Pancreas (tissue), 10 donors: ENCODE results near the gene CD40. TPM values are rescaled to one million over a fixed set of nuclear protein-coding genes. Genes with fewer than 3 reads are reported as not detected.

Source experiments
- ATAC-seq, 4 donors: fragments of 200-7000 bp; cut with Tn5 transposase; one replicate each; pipeline versions ENCODE4 v1.8.0 to v1.9.1; 2020; ENCODE audit warnings: mild to moderate bottlenecking in 4 of 4, moderate library complexity in 4 of 4
- DNase-seq, 6 donors: peaks; one replicate each; pipeline ENCODE4 v3.0.0-alpha.2; 2020
- FAIRE-seq: peaks from 2 replicates; lab custom pipeline; 2012; peaks lifted over from hg19 to GRCh38; lab: Jason Lieb, UNC
- H3K27ac ChIP-seq, 4 donors: fragments of 200-600 bp; sonication (generic); 1 replicate in 3 of 4; 2 replicates in 1 of 4; pipeline versions ENCODE4 v1.5.0 to v1.8.0; 2020
- H3K27me3 ChIP-seq, 4 donors: fragments of 200-600 bp; one replicate each; pipeline ENCODE4 v1.8.0; 2021
- H3K36me3 ChIP-seq, 3 donors: fragments of 200-600 bp; sonication (generic) in 1 of 3; one replicate each; pipeline versions ENCODE4 v1.5.0 to v1.8.0; 2020 to 2021
- H3K4me1 ChIP-seq, 3 donors: fragments of 200-600 bp; one replicate each; pipeline ENCODE4 v1.8.0; 2021
- H3K4me3 ChIP-seq, 4 donors: fragments of 200-600 bp; sonication (generic) in 2 of 4; one replicate each; pipeline versions ENCODE4 v1.5.0 to v1.8.0; 2020 to 2021
- H3K9me3 ChIP-seq, 4 donors: fragments of 200-600 bp; one replicate each; pipeline ENCODE4 v1.8.0; 2021
- CTCF ChIP-seq, 4 donors: fragments of 200-600 bp; sonication (generic) in 3 of 4; IDR thresholded peaks; one replicate each; pipeline versions ENCODE4 v1.5.0 to v1.8.0; 2021; ENCODE audit warnings: antibody characterized with exemption in 4 of 4
- WGBS, 2 donors: extraction: QIAGEN DNeasy Blood & Tissue Kit; methylation state at CpG; one replicate each; pipeline ENCODE4 v1.1.7; 2013; 5-methylcytosine and 5-hydroxymethylcytosine counted together
- intact Hi-C, 3 donors: fragments of 100-400 bp; cut with DNase I; formaldehyde crosslinking; loops; one replicate each; pipeline versions ENCODE4 v1.11.1 to v1.14.2; 2022
- polyA plus RNA-seq, 2 donors: library from polyadenylated mRNA; stranded (reverse); fragments of 200-250 nt; gene quantifications; one replicate each; pipeline ENCODE4 v1.2.3, GENCODE V29; 2013
- total RNA-seq, 6 donors: library from RNA; stranded (reverse); fragmentation: NEBNext Ultra II Directional in 4 of 6; extraction: Animal tissue kit (Norgen Biotek cat#: 25700) in 4 of 6; gene quantifications; one replicate each; pipeline versions ENCODE4 v1.2.1 to v1.2.4, GENCODE V29; 2021 to 2023
- donor health status: healthy with polysubstance abuse.
- donor health status: DM: no; HTN: no; CAD: no; lungs with moderate emphysema.
- donor health status: DM: no; HTN: no; CAD: no.
- donor health status: control.
- donor health status: control.
- donor health status: Bipolar disorder and iron deficiency.
- donor health status: DM: yes; HTN: yes; CAD: no.
- donor health status: DM: no; HTN: no; CAD: no.
- donor health status: DM: no; HTN: no; CAD: no.
- donor health status: DM: yes; HTN: yes; CAD: no.

CD40 gene
- total and polyA plus RNA-seq, 8 donors: 8.4 to 20.8 (median 9.7) TPM

GRCh38 chr20:46171909-46172308, 53.8 kb downstream of the CD40 start:
- FAIRE-seq: no peak
- H3K36me3 ChIP-seq: no peaks in the 10 kb centered on the region
- no peak for ATAC-seq
- no peak for DNase-seq
- no peak for TF ChIP-seq CTCF (IDR thresholded peaks at IDR 0.05)
- no peaks in the 10 kb centered on the region for H3K9me3 ChIP-seq
- no peak overlapping the region for H3K4me3 ChIP-seq
- peaks cover 0 to 12% (median 2%) of the 10 kb centered on the region in 4 donors for H3K27me3 ChIP-seq
- H3K27ac ChIP-seq: no peak overlapping the region
- WGBS, 2 donors: 44 to 54% methylated on average over 5 of the region's 5 CpGs
- H3K4me1 ChIP-seq: no peaks in the 10 kb centered on the region
- intact Hi-C loops: no loop called here

GRCh38 chr20:46172455-46172854, 54.3 kb downstream of the CD40 start:
- no peak overlapping the region for H3K4me3 ChIP-seq
- no peak for FAIRE-seq
- H3K36me3 ChIP-seq: no peaks in the 10 kb centered on the region
- intact Hi-C loops: no loop called here
- no peak for TF ChIP-seq CTCF (IDR thresholded peaks at IDR 0.05)
- no peaks in the 10 kb centered on the region for H3K9me3 ChIP-seq
- H3K4me1 ChIP-seq: no peaks in the 10 kb centered on the region
- peaks cover 0 to 11% (median 2%) of the 10 kb centered on the region in 4 donors for H3K27me3 ChIP-seq
- no peak for DNase-seq
- 56 to 64% methylated on average over 6 of the region's 6 CpGs for WGBS, 2 donors
- no peak for ATAC-seq
- no peak overlapping the region for H3K27ac ChIP-seq

GRCh38 chr20:46172961-46173536, 54.9 kb downstream of the CD40 start:
- WGBS, 2 donors: 66 to 67% methylated on average over 3 of the region's 3 CpGs
- no peak overlapping the region for H3K27ac ChIP-seq
- no peak overlapping the region for H3K4me3 ChIP-seq
- intact Hi-C loops: no loop called here
- no peak for FAIRE-seq
- no peaks in the 10 kb centered on the region for H3K9me3 ChIP-seq
- no peaks in the 10 kb centered on the region for H3K4me1 ChIP-seq
- ATAC-seq: no peak
- DNase-seq: no peak
- TF ChIP-seq CTCF (IDR thresholded peaks at IDR 0.05): no peak
- H3K36me3 ChIP-seq: no peaks in the 10 kb centered on the region
- H3K27me3 ChIP-seq: peaks cover 0 to 11% (median 2%) of the 10 kb centered on the region in 4 donors

- Histone ChIP-seq H3K27ac (no peak overlapping the region), H3K9me3 (no peaks in the 10 kb centered on the region), H3K36me3 (no peaks in the 10 kb centered on the region), H3K27me3 (peaks cover 0 to 11% (median 2%) of the 10 kb centered on the region in 4 donors), H3K4me1 (peaks cover 0 to 6% (median 4%) of the 10 kb centered on the region in 3 donors), H3K4me3 (no peak overlapping the region)
- ATAC-seq: no peak
- no peak for DNase-seq
- intact Hi-C loops: no loop called here
- TF ChIP-seq CTCF (IDR thresholded peaks at IDR 0.05): no peak
- FAIRE-seq: no peak
- whole genome bisulfite sequencing, 2 donors: 25 to 27% methylated on average over 22 to 25 of the region's 25 CpGs
These were observed 55.7 kb downstream of the CD40 start for GRCh38 chr20:46173652-46174468.
